Adrenal gland (tissue), 12 donors: ENCODE data around the gene CRYBG2. TPM values are rescaled to one million over a fixed set of nuclear protein-coding genes. Genes with fewer than 3 reads are reported as not detected.

ENCODE experiments used
- DNase-seq, 7 donors: peaks; one replicate each; pipeline ENCODE4 v3.0.0-alpha.2; 2019 to 2020
- H3K27ac ChIP-seq, 5 donors: fragments of 200-600 bp; sonication (generic) in 4 of 5; 1 replicate in 3 of 5; 2 replicates in 2 of 5; pipeline versions ENCODE4 v1.5.1 to v1.8.0; 2016 to 2020; ENCODE audit warnings: mild to moderate bottlenecking in 1 of 5
- H3K27me3 ChIP-seq: fragments of 200-600 bp; 2 replicates; pipeline ENCODE4 v1.8.0; 2021
- H3K36me3 ChIP-seq, 2 donors: fragments of 200-600 bp; replicated peaks in 1 of 2; 1 replicate in 1 of 2; 2 replicates in 1 of 2; pipeline versions ENCODE4 v1.5.1 to v1.8.0; 2018 to 2022
- H3K4me1 ChIP-seq, 2 donors: fragments of 200-600 bp; replicated peaks in 1 of 2; 1 replicate in 1 of 2; 2 replicates in 1 of 2; pipeline versions ENCODE4 v1.5.1 to v1.8.0; 2018 to 2021
- H3K4me3 ChIP-seq, 4 donors: fragments of 200-600 bp; sonication (generic) in 3 of 4; one replicate each; pipeline ENCODE4 v1.5.1; 2016 to 2018
- H3K9me3 ChIP-seq, 3 donors: fragments of 200-600 bp; sonication (generic) in 1 of 3; replicated peaks in 1 of 3; 1 replicate in 2 of 3; 2 replicates in 1 of 3; pipeline versions ENCODE4 v1.5.1 to v1.8.0; 2016 to 2021
- POLR2A ChIP-seq, 2 donors: fragments of 450-650 bp; IDR thresholded peaks; one replicate each; pipeline ENCODE4 v1.6.1; 2017; ENCODE audit warnings: antibody characterized with exemption in 2 of 2, mild to moderate bottlenecking in 2 of 2, moderate library complexity in 1 of 2
- WGBS, 4 donors: extraction: QIAGEN DNeasy Blood & Tissue Kit in 2 of 4; methylation state at CpG; one replicate each; pipeline versions ENCODE4 v1.1.5 to v1.1.7; 2013 to 2017; 5-methylcytosine and 5-hydroxymethylcytosine counted together
- intact Hi-C, 2 donors: fragments of 100-400 bp; cut with DNase I; formaldehyde crosslinking; loops; one replicate each; pipeline versions ENCODE4 v1.14.1 to v1.15.0; 2022 to 2023
- polyA plus RNA-seq, 3 donors: library from polyadenylated mRNA; stranded (reverse); fragments of 200-250 nt in 2 of 3; fragments of 350-450 nt in 1 of 3; fragmentation: Illumina TruSeq in 1 of 3; extraction: RNeasy Lipid Tissue Mini Kit (QIAGEN cat#74804) in 1 of 3; gene quantifications; one replicate each; pipeline ENCODE4 v1.2.3, GENCODE V29; 2013 to 2014
- total RNA-seq, 9 donors: library from RNA; depleted of rRNA in 4 of 9; stranded (reverse); fragments of >200 nt in 4 of 9; fragments of 120-200 nt in 1 of 9; fragmentation: NEBNext Ultra II Directional in 1 of 9; extraction: Animal tissue kit (Norgen Biotek cat#: 25700) in 1 of 9; gene quantifications; one replicate each; pipeline versions ENCODE4 v1.1.0 to v1.2.4, GENCODE V29; 2013 to 2023
- TF ChIP-seq, protein P1 (sequence below), 6 experiments: fragments of 450-650 bp in 4 of 6; fragments of 200-600 bp in 2 of 6; sonication (generic) in 1 of 6; IDR thresholded peaks; 1 replicate in 5 of 6; 2 replicates in 1 of 6; pipeline versions ENCODE4 v1.5.1 to v1.8.0; 2016 to 2021; ENCODE audit warnings: antibody characterized with exemption in 6 of 6, mild to moderate bottlenecking in 2 of 6, moderate library complexity in 1 of 6
- donor health status: healthy with polysubstance abuse.
- donor health status: Bipolar disorder and iron deficiency.
- donor health status: DM: yes; HTN: yes; CAD: no.
- donor health status: DM: no; HTN: no; CAD: no.
- donor health status: DM: no; HTN: no; CAD: no.
- donor health status: DM: yes; HTN: yes; CAD: no.

CRYBG2 gene
- total and polyA plus RNA-seq, 12 donors, result 0.17 to 0.48 (median 0.20) TPM; not detected in 9

DNA sequence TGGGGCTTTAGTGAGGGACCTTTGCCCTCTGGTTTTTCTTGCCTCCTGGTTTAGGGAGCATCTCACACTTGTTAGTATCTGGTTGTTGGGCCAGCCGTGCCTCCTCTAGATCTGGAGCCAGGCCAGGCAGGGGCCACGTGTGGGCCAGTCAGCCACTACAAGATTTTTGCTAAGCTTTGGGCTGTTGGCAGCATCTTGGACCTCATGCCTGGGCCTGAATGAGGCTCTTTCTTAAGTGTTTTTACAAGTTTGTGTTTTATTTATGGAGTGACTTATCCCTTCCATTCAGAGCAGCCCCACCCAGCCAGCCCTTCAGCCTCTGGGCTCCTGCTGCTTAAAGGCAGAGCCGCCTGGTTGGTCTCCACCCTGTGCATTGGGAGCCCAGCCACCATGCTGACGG lies 75.6 kb downstream of the CRYBG2 start:
- Histone ChIP-seq H3K36me3 (no peaks in the 10 kb centered on the region), H3K9me3 (no peaks in the 10 kb centered on the region), H3K4me3 (no peak overlapping the region), H3K27me3 (no peaks in the 10 kb centered on the region), H3K27ac (peak overlapping the region in 4 of 5 donors; percentile 0 to 97 (median 86)), H3K4me1 (peaks cover 14 to 38% of the 10 kb centered on the region in 2 donors)
- no peak for TF ChIP-seq POLR2A (IDR thresholded peaks at IDR 0.05)
- TF ChIP-seq, protein P1, sequence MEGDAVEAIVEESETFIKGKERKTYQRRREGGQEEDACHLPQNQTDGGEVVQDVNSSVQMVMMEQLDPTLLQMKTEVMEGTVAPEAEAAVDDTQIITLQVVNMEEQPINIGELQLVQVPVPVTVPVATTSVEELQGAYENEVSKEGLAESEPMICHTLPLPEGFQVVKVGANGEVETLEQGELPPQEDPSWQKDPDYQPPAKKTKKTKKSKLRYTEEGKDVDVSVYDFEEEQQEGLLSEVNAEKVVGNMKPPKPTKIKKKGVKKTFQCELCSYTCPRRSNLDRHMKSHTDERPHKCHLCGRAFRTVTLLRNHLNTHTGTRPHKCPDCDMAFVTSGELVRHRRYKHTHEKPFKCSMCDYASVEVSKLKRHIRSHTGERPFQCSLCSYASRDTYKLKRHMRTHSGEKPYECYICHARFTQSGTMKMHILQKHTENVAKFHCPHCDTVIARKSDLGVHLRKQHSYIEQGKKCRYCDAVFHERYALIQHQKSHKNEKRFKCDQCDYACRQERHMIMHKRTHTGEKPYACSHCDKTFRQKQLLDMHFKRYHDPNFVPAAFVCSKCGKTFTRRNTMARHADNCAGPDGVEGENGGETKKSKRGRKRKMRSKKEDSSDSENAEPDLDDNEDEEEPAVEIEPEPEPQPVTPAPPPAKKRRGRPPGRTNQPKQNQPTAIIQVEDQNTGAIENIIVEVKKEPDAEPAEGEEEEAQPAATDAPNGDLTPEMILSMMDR (IDR thresholded peaks at IDR 0.05), result no peak
- DNase-seq, result no peak
- WGBS, 4 donors, result 63 to 74% (median 67%) methylated on average over 4 of the region's 4 CpGs
- intact Hi-C loops, result no loop called here

DNA sequence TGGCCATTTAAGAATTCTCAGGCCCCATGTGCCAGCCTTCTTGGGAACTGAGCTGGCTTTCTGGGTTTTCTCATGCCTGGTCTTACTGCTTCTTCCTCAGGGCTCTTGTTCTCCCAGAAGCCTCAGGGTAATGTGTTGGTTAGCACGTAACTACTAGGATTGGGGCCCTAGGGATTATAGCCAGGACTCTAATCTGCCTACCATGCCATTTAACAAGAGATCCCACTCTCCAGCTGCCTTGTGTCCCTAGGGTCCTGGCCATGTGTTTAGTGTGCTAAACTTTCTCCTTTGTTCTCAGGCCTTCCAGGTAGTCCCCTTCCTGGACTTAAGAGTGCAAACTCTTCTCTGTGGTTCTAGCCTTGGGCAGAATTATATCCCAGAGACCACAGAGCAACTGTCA lies 76.2 kb downstream of the CRYBG2 start:
- peaks cover 14 to 38% of the 10 kb centered on the region in 2 donors for H3K4me1 ChIP-seq
- H3K9me3 ChIP-seq, result no peaks in the 10 kb centered on the region
- H3K27me3 ChIP-seq, result no peaks in the 10 kb centered on the region
- H3K27ac ChIP-seq, result no peak overlapping the region
- H3K4me3 ChIP-seq, result no peak overlapping the region
- no peak for TF ChIP-seq POLR2A (IDR thresholded peaks at IDR 0.05)
- TF ChIP-seq, protein P1 (IDR thresholded peaks at IDR 0.05), result no peak
- intact Hi-C loops, result no loop called here
- 97 to 100% (median 100%) methylated on average over 1 of the region's 1 CpG for whole genome bisulfite sequencing, 4 donors
- DNase-seq, result no peak
- no peaks in the 10 kb centered on the region for H3K36me3 ChIP-seq

DNA sequence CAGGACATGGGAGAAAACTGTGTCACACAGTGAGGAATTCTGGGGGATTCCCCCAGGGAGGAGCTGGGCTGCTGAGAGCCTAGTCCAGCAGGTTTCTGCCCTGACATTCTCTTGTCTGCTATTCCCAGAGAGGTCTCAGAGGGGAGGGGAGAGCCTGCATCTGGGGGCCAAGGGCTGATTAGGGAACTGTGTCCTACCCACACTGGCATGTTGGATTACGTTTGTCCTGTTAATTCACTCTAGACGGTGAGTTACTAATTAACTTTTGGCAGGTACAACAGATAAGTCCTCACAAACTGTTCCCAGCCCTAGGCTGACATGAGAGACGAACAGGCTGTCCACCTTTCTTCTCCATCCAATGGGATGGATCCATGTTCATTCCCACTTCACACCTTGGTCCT lies 76.7 kb downstream of the CRYBG2 start:
- 82 to 92% (median 88%) methylated on average over 2 to 3 of the region's 3 CpGs for WGBS, 4 donors

DNA sequence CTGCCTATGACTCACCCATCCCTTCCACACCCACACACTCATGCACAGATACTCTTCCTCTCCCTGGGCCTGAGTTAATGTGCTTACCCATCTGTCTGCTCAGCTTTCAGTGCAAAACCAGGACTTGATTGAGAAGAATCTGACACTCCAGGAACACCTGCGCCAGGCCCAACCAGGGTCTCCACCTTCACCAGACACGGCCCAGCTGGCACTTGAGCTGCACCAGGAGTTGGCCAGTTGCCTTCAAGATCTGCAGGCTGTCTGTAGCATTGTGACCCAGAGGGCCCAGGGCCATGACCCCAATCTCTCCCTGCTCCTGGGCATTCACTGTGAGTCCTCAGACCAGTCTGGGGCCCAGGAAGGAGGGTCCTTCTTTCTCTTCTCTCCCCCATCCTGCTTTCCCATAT lies 77.5 kb downstream of the CRYBG2 start:
- Histone ChIP-seq H3K9me3 (no peaks in the 10 kb centered on the region), H3K4me3 (no peak overlapping the region), H3K27ac (peak overlapping the region; percentile 45 to 88 (median 75)), H3K27me3 (no peaks in the 10 kb centered on the region), H3K36me3 (no peaks in the 10 kb centered on the region), H3K4me1 (peaks cover 14 to 36% of the 10 kb centered on the region in 2 donors)
- DNase-seq, result peak in 1 of 7 donors; percentile 79
- TF ChIP-seq, protein P1 (IDR thresholded peaks at IDR 0.05), result no peak
- TF ChIP-seq POLR2A (IDR thresholded peaks at IDR 0.05), result no peak
- intact Hi-C loops, result no loop called here
- 58 to 92% (median 73%) methylated on average over 1 to 2 of the region's 2 CpGs for WGBS, 4 donors

More for the DNA sequence above, 76.7 kb downstream of the CRYBG2 start:
- Histone ChIP-seq H3K27me3 (no peaks in the 10 kb centered on the region), H3K36me3 (no peaks in the 10 kb centered on the region), H3K4me1 (peaks cover 14 to 38% of the 10 kb centered on the region in 2 donors), H3K9me3 (no peaks in the 10 kb centered on the region), H3K27ac (peak overlapping the region in 1 of 5 donors; percentile 83), H3K4me3 (no peak overlapping the region)
- intact Hi-C loops, result no loop called here
- no peak for TF ChIP-seq POLR2A (IDR thresholded peaks at IDR 0.05)
- TF ChIP-seq, protein P1 (IDR thresholded peaks at IDR 0.05), result no peak
- DNase-seq, result no peak
